ENCODE measurements around the gene FAAP20.

DNA sequence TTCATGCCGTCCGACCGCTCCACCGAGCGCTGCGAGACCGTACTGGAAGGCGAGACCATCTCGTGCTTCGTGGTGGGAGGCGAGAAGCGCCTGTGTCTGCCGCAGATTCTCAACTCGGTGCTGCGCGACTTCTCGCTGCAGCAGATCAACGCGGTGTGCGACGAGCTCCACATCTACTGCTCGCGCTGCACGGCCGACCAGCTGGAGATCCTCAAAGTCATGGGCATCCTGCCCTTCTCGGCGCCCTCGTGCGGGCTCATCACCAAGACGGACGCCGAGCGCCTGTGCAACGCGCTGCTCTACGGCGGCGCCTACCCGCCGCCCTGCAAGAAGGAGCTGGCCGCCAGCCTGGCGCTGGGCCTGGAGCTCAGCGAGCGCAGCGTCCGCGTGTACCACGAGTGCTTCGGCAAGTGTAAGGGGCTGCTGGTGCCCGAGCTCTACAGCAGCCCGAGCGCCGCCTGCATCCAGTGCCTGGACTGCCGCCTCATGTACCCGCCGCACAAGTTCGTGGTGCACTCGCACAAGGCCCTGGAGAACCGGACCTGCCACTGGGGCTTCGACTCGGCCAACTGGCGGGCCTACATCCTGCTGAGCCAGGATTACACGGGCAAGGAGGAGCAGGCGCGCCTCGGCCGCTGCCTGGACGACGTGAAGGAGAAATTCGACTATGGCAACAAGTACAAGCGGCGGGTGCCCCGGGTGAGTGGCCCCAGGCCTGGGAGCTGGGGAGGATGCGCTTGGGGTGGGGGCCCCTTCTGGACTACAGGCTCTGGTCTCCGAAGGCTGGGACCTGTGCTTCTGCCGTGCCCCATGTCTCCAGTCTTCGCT lies 34.7 kb upstream of the FAAP20 start:
- TF ChIP-seq, protein P1, sequence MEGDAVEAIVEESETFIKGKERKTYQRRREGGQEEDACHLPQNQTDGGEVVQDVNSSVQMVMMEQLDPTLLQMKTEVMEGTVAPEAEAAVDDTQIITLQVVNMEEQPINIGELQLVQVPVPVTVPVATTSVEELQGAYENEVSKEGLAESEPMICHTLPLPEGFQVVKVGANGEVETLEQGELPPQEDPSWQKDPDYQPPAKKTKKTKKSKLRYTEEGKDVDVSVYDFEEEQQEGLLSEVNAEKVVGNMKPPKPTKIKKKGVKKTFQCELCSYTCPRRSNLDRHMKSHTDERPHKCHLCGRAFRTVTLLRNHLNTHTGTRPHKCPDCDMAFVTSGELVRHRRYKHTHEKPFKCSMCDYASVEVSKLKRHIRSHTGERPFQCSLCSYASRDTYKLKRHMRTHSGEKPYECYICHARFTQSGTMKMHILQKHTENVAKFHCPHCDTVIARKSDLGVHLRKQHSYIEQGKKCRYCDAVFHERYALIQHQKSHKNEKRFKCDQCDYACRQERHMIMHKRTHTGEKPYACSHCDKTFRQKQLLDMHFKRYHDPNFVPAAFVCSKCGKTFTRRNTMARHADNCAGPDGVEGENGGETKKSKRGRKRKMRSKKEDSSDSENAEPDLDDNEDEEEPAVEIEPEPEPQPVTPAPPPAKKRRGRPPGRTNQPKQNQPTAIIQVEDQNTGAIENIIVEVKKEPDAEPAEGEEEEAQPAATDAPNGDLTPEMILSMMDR (IDR thresholded peaks at IDR 0.05 in 2 of 3, conservative IDR thresholded peaks at IDR 0.05 in 1 of 3; ENCODE audit: borderline replicate concordance in 1 of 3, insufficient read depth in 1 of 3, low read depth in 2 of 3, low read length in 2 of 3), result no peak
- TF ChIP-seq POLR2A (IDR thresholded peaks at IDR 0.05; ENCODE audit: borderline replicate concordance, extremely low read depth, insufficient read depth, insufficient read length) (no peak), POLR2AphosphoS5 (IDR thresholded peaks at IDR 0.05; ENCODE audit: low read depth, low read length) (no peak), TCF7L2 (IDR thresholded peaks at IDR 0.05; ENCODE audit: borderline replicate concordance, extremely low read depth, insufficient read depth, insufficient read length) (no peak), EZH2 (IDR thresholded peaks at IDR 0.05) (no peak)
- TF ChIP-seq, protein P2, sequence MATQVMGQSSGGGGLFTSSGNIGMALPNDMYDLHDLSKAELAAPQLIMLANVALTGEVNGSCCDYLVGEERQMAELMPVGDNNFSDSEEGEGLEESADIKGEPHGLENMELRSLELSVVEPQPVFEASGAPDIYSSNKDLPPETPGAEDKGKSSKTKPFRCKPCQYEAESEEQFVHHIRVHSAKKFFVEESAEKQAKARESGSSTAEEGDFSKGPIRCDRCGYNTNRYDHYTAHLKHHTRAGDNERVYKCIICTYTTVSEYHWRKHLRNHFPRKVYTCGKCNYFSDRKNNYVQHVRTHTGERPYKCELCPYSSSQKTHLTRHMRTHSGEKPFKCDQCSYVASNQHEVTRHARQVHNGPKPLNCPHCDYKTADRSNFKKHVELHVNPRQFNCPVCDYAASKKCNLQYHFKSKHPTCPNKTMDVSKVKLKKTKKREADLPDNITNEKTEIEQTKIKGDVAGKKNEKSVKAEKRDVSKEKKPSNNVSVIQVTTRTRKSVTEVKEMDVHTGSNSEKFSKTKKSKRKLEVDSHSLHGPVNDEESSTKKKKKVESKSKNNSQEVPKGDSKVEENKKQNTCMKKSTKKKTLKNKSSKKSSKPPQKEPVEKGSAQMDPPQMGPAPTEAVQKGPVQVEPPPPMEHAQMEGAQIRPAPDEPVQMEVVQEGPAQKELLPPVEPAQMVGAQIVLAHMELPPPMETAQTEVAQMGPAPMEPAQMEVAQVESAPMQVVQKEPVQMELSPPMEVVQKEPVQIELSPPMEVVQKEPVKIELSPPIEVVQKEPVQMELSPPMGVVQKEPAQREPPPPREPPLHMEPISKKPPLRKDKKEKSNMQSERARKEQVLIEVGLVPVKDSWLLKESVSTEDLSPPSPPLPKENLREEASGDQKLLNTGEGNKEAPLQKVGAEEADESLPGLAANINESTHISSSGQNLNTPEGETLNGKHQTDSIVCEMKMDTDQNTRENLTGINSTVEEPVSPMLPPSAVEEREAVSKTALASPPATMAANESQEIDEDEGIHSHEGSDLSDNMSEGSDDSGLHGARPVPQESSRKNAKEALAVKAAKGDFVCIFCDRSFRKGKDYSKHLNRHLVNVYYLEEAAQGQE (IDR thresholded peaks at IDR 0.05; ENCODE audit: low read depth), result no peak
